GM19099 (cell line): ENCODE data around the gene MAFG.

Experiments used
- POLR2A ChIP-seq: IDR thresholded peaks from 3 replicates; pipeline ENCODE4 v1.6.1; 2011; ENCODE audit warnings: low read depth; ENCODE audit not compliant: insufficient read length; ENCODE audit errors: extremely low read depth

MAFG gene

DNA sequence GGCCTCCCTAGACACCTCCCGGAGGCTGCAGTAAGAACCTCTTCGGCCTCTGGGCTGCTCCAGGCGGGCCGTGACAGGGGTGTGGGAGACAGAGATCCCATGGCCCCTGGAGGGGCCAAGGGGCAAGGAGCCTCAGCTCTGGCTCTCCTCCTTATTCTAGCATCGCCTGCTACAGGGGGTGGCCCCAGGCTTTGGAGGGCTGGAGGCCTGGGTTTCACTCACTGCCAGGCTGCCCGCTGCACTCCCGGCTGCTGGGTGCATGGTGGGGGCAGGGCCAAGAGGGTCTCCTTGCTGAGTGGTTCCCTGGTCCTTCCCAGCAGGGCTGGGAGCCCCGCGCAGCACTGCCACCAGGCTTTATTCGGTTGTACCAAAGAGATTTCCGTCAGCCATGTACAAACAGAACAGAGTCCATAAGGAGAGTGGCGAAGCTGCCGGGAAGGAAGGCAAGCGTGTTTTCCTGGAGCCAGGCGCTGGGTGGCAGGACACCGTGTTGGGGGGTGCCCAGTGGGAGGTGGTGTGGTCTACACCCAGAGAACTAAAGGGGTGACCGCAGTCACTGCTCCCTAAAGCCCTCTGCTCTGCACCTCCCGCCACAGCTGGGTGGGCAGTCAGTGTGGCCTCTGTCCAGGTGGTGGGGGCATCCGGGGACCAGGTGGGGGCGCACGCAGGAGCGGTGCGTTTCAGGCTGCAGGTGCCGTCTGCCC is 23.5 kb downstream of the MAFG start:
- TF ChIP-seq POLR2A = no peak

DNA sequence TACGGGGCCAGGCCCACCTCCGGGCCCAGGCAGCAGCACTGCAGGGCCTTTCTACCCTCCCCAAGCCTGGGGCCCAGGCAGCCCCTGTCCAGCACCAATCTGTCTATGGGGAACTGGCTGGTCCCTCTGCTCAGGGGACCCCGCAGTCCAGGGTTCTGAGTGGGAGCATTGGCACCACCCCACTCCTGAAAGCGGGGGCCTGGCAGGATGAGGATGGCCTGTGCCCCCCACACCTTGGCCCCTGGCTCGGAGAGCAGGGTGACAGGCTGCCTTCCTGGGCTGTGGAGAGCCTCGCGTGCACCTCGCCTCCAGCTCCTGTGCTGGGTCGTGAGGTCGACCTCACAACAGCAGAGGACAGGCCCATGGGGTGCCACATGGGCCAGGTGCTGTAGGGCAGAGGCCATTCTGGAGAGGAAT is 24.1 kb downstream of the MAFG start:
- TF ChIP-seq POLR2A = no peak

DNA sequence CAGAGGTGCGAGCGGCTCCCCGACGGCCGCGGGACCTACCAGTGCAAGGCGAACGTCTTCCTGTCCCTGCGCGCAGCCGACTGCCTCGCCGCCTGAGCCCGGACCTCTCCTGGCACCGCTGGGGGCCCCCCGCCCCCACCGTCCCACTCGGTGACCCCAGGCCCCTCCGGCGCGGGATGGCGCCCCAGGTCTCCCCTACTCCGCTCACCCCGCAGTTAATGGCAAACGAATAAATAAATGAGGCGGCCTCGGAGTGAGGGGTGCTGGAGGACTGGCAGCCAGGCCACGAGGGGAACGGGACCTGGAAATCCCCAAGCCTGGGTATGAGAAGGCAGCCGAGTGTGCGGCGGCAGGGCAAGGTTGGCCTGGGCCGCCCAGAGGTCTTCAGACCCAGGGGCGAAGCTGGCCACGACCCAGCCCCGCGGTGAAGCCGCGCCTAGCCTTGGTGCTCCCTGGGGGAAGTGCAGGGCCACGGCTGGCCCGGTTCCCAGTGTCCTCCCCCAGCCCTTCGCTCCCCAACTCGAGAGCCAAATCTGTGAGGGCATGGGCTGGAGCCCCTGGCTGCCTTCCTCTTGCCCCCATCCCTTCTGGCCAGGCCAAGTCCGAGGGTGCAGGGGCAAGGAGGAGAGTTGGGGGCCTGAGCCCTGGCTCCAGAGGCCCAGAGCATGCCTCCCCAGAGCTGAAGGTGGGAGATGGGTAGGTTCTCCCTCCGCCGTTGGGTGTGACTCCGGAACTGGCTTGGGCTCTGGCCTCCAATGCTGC is 24.7 kb downstream of the MAFG start:
- TF ChIP-seq POLR2A = no peak

DNA sequence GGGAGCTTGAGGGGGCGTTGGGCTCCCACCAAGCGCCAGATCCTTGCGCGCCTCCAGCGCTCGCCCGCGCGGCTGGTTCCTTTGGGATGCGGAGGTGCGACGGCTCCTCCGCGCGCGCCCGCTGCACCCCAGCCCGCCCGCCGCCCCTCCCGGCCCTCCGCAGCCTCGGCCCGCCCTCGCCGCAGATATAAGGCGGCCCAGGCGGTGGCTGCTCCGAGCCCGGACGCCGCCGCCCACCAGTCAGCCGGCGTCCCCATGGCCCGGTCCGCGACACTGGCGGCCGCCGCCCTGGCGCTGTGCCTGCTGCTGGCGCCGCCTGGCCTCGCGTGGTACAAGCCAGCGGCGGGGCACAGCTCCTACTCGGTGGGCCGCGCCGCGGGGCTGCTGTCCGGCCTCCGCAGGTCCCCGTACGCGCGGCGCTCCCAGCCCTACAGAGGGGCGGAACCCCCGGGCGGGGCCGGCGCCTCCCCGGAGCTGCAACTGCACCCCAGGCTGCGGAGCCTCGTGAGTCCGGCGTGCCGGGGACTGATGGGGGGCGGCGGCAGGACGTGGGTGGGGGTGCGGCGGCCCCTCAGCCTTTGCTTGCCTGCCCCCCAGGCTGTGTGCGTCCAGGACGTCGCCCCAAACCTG is 25.4 kb downstream of the MAFG start, which contains the start of gene NPB:
Gene NPB, plus strand, starts transcription at position 216 of the 630 bp plus-strand sequence. Its CDS starts 40 bp downstream, at position 256.
- no peak for TF ChIP-seq POLR2A

DNA sequence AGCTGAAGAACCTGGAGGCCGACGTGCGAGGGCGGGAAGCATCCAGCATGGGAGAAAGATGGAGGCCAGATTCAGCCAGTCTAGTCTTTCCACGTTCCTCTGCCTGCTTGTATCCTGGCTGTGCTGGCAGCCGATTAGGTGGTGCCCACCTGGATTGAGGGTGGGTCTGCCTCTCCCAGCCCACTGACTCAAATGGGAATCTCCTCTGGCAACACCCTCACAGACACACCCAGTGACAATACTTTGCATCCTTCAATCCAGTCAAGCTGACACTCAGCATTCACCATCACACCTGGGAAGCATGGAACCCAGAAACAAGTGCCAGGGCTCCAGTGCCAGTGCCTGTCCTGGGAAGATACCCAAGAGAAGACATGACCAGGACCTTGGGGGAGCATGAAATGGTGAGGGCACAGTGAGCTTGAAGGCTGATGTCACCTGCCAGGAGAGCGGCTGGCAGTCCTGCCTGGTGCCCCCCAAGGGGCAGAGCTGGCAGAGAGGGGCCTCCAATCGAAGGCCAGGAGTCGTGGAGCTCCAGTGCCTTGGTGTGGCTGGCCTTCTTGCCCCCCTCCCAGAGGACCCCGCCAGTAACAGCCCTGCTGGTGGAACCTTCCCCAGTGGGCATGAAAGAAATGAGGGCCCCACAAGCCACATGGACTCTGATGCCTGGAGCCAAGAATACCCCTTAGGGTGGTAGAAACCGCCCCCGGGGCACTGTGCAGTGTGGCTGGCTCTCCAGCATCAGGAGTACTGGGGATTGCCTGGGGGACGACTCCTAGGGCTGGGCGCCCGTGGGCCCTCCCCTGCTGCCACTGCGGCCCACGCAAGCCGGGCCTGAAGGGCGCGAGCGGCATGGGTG is 26.1 kb downstream of the MAFG start:
- TF ChIP-seq POLR2A = no peak

DNA sequence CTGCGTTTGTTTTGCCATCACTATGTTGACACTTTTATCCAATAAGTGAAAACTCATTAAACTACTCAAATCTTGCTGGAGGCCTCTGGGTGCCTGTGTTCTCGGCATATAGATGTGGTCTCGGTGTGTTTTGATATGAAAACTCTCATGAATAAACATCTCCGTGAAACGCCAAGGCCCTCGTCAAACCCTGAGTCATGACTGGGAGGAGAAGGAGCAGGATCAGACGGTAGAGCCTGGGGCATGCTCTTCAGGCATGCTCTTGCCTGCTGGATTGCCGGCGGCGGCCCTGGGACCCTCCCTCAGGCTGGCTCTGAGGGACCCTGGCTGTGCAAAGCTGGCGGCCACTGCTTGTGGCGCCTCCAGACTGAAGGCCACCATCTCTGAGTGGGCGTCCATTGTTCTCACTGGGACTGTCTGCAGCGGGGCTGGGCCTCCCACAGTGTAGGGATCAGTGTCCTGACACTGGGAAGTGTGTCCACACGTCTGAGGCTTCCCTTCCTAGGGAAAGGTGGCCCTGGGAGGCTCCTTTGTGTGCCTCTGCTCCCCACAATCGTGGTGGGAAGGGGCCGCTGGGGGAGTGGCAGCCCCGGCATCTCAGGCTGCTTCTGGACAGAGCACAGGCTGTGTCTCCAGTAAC is 27.2 kb downstream of the MAFG start:
- no peak for TF ChIP-seq POLR2A

DNA sequence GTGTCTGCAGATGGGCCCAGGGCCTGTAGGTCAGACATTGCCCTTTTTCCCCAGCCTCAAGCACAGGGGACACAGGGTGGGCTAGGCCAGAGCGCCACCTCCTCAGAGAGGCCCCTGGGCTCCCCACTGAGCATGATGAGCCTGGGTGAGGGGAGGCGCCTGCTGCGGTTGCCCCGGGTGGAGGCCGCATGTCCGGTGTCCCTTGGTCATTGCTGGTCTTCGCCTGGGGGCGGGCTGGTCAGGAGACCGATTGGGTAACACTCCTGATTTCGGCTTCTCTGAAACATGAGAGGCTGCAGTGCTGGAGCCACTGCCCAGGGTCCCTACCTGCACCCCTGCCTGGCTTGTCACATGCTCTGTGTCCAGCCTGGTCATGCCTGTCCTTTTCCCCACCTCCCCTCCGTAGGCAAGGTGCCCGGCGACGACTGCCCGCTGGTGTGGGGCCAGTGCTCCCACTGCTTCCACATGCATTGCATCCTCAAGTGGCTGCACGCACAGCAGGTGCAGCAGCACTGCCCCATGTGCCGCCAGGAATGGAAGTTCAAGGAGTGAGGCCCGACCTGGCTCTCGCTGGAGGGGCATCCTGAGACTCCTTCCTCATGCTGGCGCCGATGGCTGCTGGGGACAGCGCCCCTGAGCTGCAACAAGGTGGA is 27.9 kb downstream of the MAFG start:
- TF ChIP-seq POLR2A = no peak

DNA sequence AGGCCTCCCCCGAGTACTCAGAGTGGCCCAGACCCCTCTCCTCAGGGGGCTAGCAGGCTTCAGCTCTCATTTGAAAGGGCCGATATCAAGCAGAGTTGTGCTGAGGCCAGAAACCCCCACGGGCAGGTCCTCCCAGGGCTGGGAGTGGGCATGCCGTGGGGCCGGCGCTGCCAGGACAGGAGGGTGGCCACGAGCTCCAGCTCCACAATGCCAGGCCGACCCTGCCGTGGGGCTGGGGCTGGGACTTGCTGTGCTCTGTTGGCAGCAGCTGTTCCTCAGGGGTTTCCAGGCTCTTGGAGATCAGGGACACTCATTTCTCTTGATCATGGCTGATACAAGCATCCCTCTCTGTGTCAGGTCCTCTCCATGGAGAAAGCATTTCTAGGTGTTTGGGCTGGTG is 28.6 kb downstream of the MAFG start:
- TF ChIP-seq POLR2A = no peak

DNA sequence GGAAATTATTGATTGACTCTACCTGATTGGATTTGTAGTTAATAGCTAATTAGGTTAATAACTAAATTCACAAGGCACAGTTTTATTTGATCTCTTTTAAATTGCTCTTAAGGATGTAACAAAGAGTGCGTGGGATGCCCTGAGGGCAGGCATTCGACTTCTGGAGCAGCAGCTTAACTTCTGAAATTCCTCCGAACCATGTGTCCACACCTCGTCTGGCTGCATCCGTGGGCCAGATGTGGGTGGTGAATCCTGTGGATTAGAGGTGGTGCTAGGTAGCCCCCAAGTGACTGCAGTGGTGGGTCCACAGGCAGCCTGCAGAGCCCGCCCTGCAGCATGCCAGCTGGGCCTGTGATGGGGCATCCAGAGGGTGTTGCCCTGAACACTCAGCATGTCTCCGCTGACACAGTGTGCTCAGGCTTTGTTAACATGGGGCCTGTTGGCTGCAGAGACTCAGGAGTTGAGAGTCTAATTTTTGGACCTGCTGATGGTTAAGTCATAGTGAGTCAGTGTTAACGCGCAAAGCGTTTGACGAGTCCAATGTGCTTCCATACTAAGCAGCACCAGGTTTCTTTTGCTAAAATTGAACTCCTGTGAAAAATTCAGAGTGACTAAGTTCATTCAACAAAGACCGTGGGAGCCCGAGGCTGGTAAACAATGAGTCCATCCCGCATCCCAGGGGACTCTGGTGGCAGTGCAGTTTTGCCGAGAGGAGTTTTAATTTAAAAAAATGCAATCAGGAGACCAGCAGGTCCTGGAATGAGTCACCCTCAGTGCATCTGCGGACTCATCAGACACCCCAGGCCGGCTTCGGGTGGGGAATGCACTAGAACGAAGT is 29.3 kb downstream of the MAFG start:
- no peak for TF ChIP-seq POLR2A

DNA sequence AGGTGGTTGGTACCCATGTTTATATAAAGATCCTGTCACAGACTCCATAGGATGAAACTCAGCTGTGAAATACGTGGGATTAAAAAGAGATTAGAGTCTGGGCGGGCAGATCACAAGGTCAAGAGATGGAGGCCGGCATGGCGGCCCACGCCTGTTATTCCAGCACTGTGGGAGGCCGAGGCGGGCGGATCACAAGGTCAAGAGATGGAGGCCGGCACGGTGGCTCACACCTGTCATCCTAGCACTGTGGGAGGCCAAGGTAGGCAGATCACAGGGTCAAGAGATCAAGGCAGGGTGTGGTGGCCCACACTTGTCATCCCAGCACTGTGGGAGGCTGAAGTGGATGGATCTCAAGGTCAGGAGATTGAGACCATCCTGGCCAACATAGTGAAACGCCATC is 32.1 kb downstream of the MAFG start:
- TF ChIP-seq POLR2A = no peak

DNA sequence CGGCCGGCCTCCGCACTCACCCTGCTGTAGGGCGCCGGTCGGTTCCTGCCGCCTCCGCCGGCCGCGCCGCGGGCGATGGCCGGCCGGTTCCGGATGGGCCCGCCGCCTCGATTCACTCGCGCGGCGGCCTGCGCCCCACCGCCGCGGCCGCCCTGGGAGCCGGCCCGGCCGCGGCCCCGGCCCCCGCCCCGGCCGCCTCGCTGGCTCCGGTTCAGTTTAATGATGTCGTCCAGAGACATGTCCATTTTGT is 36.3 kb downstream of the MAFG start:
- TF ChIP-seq POLR2A = no peak

DNA sequence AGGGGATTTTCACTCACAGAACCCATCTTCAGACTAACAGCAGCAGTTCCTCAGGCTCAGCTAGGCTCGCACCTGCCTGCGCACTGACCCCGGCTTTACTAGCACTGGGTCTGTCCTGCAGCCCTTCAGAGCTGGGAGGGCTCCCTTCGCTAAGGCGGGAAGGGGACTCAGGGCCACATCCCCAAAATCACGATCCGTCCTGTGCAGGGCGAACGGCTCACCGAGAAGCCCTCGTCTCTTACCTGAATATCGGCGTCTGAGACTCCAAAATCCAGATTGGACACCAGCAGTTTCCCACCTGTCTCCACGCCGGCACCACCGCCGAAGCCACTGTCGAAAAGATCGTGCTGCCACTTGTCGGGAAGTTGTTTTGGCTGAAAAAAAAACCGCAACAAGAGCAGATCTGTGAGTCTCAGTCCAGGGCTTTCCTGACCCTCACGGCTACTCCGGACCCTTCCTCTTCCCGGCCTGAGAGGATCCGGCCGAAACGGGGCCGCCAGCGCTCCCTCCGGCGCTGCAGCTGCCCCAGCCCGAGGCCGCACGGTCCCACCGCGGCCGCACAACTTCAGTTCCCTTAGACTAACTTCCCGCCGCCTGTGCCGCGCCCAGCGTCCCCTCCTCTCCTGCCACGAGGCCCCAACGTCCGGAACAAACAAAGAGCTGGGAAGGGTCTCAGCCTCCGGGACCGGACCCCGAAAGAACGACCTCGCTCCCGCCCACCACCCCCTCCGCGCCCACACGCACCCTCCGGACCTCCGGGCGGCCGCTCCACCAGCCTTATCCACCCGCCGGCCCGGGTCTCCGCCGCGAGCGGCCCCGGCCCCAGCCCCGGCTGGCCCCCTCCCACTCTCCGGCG is 36.9 kb downstream of the MAFG start:
- TF ChIP-seq POLR2A = no peak
